ENCODE data around the gene PTPRM. TPM values are rescaled to one million over a fixed set of nuclear protein-coding genes. Genes with fewer than 3 reads are reported as not detected.

Gene PTPRM
- total and polyA plus RNA-seq, 5 donors from 2014 or later: 1.1 to 4.6 (median 3.6) TPM

GRCh38 chr18:8065773-8066172, 498.7 kb downstream of the PTPRM start:
- no peaks in the 10 kb centered on the region for H3K4me1 Mint-ChIP-seq
- H3K9me3 Mint-ChIP-seq: peaks cover 0 to 4% (median 2%) of the 10 kb centered on the region in 7 donors
- no peaks in the 10 kb centered on the region for H3K27me3 Mint-ChIP-seq
- Histone ChIP-seq H3K9me3 (ENCODE audit: control insufficient read depth in 2 of 2, low read length in 2 of 2) (no peaks in the 10 kb centered on the region), H3K27me3 (ENCODE audit: control insufficient read depth, insufficient read depth, low read length) (no peaks in the 10 kb centered on the region), H3K36me3 (ENCODE audit: control insufficient read depth, insufficient read depth, low read length) (no peaks in the 10 kb centered on the region), H3K4me3 (ENCODE audit: low read depth, low read length) (no peak overlapping the region), H3K27ac (ENCODE audit: insufficient read depth, low read length, poor library complexity, severe bottlenecking) (no peak overlapping the region), H3K4me1 (ENCODE audit: control insufficient read depth, insufficient read depth, low read length, poor library complexity, severe bottlenecking) (no peaks in the 10 kb centered on the region)
- DNase-seq (no peak), ATAC-seq (ENCODE audit: low read depth in 2 of 2) (no peak)
- no peaks in the 10 kb centered on the region for H3K36me3 Mint-ChIP-seq
- no peak overlapping the region for H3K27ac Mint-ChIP-seq
- no peak overlapping the region for H3K4me3 Mint-ChIP-seq

GRCh38 chr18:8069708-8070107, 502.6 kb downstream of the PTPRM start:
- ATAC-seq (ENCODE audit: low read depth in 2 of 2) (no peak), DNase-seq (no peak)
- Histone ChIP-seq H3K27me3 (ENCODE audit: control insufficient read depth, insufficient read depth, low read length) (no peaks in the 10 kb centered on the region), H3K27ac (ENCODE audit: insufficient read depth, low read length, poor library complexity, severe bottlenecking) (no peak overlapping the region), H3K9me3 (ENCODE audit: control insufficient read depth in 2 of 2, low read length in 2 of 2) (no peaks in the 10 kb centered on the region), H3K4me1 (ENCODE audit: control insufficient read depth, insufficient read depth, low read length, poor library complexity, severe bottlenecking) (no peaks in the 10 kb centered on the region), H3K36me3 (ENCODE audit: control insufficient read depth, insufficient read depth, low read length) (no peaks in the 10 kb centered on the region), H3K4me3 (ENCODE audit: low read depth, low read length) (no peak overlapping the region)
- H3K27me3 Mint-ChIP-seq: no peaks in the 10 kb centered on the region
- no peaks in the 10 kb centered on the region for H3K36me3 Mint-ChIP-seq
- no peak overlapping the region for H3K4me3 Mint-ChIP-seq
- H3K9me3 Mint-ChIP-seq: peaks cover 0 to 4% (median 1%) of the 10 kb centered on the region in 7 donors
- H3K4me1 Mint-ChIP-seq: no peaks in the 10 kb centered on the region
- no peak overlapping the region for H3K27ac Mint-ChIP-seq

GRCh38 chr18:8073167-8073566, 506.1 kb downstream of the PTPRM start:
- Mint-ChIP-seq H3K27ac (no peak overlapping the region), H3K4me3 (no peak overlapping the region), H3K36me3 (no peaks in the 10 kb centered on the region), H3K9me3 (peaks cover 0 to 4% (median 0%) of the 10 kb centered on the region in 7 donors), H3K4me1 (no peaks in the 10 kb centered on the region), H3K27me3 (no peaks in the 10 kb centered on the region)
- Histone ChIP-seq H3K36me3 (ENCODE audit: control insufficient read depth, insufficient read depth, low read length) (no peaks in the 10 kb centered on the region), H3K4me1 (ENCODE audit: control insufficient read depth, insufficient read depth, low read length, poor library complexity, severe bottlenecking) (no peaks in the 10 kb centered on the region), H3K9me3 (ENCODE audit: control insufficient read depth in 2 of 2, low read length in 2 of 2) (no peaks in the 10 kb centered on the region), H3K4me3 (ENCODE audit: low read depth, low read length) (no peak overlapping the region), H3K27me3 (ENCODE audit: control insufficient read depth, insufficient read depth, low read length) (no peaks in the 10 kb centered on the region), H3K27ac (ENCODE audit: insufficient read depth, low read length, poor library complexity, severe bottlenecking) (no peak overlapping the region)
- ATAC-seq (ENCODE audit: low read depth in 2 of 2) (no peak), DNase-seq (no peak)

- Mint-ChIP-seq H3K9me3 (peaks cover 0 to 3% (median 0%) of the 10 kb centered on the region in 7 donors), H3K4me1 (no peaks in the 10 kb centered on the region), H3K27me3 (no peaks in the 10 kb centered on the region), H3K4me3 (no peak overlapping the region), H3K27ac (no peak overlapping the region), H3K36me3 (no peaks in the 10 kb centered on the region)
- Histone ChIP-seq H3K27me3 (ENCODE audit: control insufficient read depth, insufficient read depth, low read length) (no peaks in the 10 kb centered on the region), H3K4me3 (ENCODE audit: low read depth, low read length) (no peak overlapping the region), H3K27ac (ENCODE audit: insufficient read depth, low read length, poor library complexity, severe bottlenecking) (no peak overlapping the region), H3K9me3 (ENCODE audit: control insufficient read depth in 2 of 2, low read length in 2 of 2) (no peaks in the 10 kb centered on the region), H3K36me3 (ENCODE audit: control insufficient read depth, insufficient read depth, low read length) (no peaks in the 10 kb centered on the region), H3K4me1 (ENCODE audit: control insufficient read depth, insufficient read depth, low read length, poor library complexity, severe bottlenecking) (no peaks in the 10 kb centered on the region)
- ATAC-seq (ENCODE audit: low read depth in 2 of 2) (no peak), DNase-seq (no peak)
These were observed 513.0 kb downstream of the PTPRM start for GRCh38 chr18:8080092-8080491.

- ATAC-seq (ENCODE audit: low read depth in 2 of 2): no peak
- Histone ChIP-seq H3K4me3 (ENCODE audit: low read depth, low read length) (no peak overlapping the region), H3K36me3 (ENCODE audit: control insufficient read depth, insufficient read depth, low read length) (no peaks in the 10 kb centered on the region), H3K27ac (ENCODE audit: insufficient read depth, low read length, poor library complexity, severe bottlenecking) (no peak overlapping the region), H3K27me3 (ENCODE audit: control insufficient read depth, insufficient read depth, low read length) (no peaks in the 10 kb centered on the region), H3K4me1 (ENCODE audit: control insufficient read depth, insufficient read depth, low read length, poor library complexity, severe bottlenecking) (no peaks in the 10 kb centered on the region), H3K9me3 (ENCODE audit: control insufficient read depth in 2 of 2, low read length in 2 of 2) (no peaks in the 10 kb centered on the region)
- Mint-ChIP-seq H3K9me3 (peaks cover 0 to 3% (median 0%) of the 10 kb centered on the region in 7 donors), H3K4me3 (no peak overlapping the region), H3K4me1 (no peaks in the 10 kb centered on the region), H3K36me3 (no peaks in the 10 kb centered on the region), H3K27me3 (no peaks in the 10 kb centered on the region), H3K27ac (no peak overlapping the region)
- no peak for DNase-seq
These were observed 514.2 kb downstream of the PTPRM start for GRCh38 chr18:8081267-8081666.

GRCh38 chr18:8081872-8082553, 514.9 kb downstream of the PTPRM start:
- Histone ChIP-seq H3K27me3 (ENCODE audit: control insufficient read depth, insufficient read depth, low read length) (no peaks in the 10 kb centered on the region), H3K36me3 (ENCODE audit: control insufficient read depth, insufficient read depth, low read length) (no peaks in the 10 kb centered on the region), H3K9me3 (ENCODE audit: control insufficient read depth in 2 of 2, low read length in 2 of 2) (no peaks in the 10 kb centered on the region), H3K4me1 (ENCODE audit: control insufficient read depth, insufficient read depth, low read length, poor library complexity, severe bottlenecking) (no peaks in the 10 kb centered on the region), H3K4me3 (ENCODE audit: low read depth, low read length) (no peak overlapping the region), H3K27ac (ENCODE audit: insufficient read depth, low read length, poor library complexity, severe bottlenecking) (no peak overlapping the region)
- no peaks in the 10 kb centered on the region for H3K27me3 Mint-ChIP-seq
- H3K4me3 Mint-ChIP-seq: no peak overlapping the region
- H3K27ac Mint-ChIP-seq: no peak overlapping the region
- no peaks in the 10 kb centered on the region for H3K4me1 Mint-ChIP-seq
- H3K36me3 Mint-ChIP-seq: no peaks in the 10 kb centered on the region
- DNase-seq (no peak), ATAC-seq (ENCODE audit: low read depth in 2 of 2) (no peak)
- H3K9me3 Mint-ChIP-seq: peaks cover 0 to 3% (median 0%) of the 10 kb centered on the region in 7 donors

GRCh38 chr18:8084160-8084559, 517.0 kb downstream of the PTPRM start:
- Mint-ChIP-seq H3K9me3 (peaks cover 0 to 7% (median 0%) of the 10 kb centered on the region in 7 donors), H3K4me1 (no peaks in the 10 kb centered on the region), H3K27me3 (no peaks in the 10 kb centered on the region), H3K27ac (no peak overlapping the region), H3K36me3 (no peaks in the 10 kb centered on the region), H3K4me3 (no peak overlapping the region)
- Histone ChIP-seq H3K4me3 (ENCODE audit: low read depth, low read length) (no peak overlapping the region), H3K27me3 (ENCODE audit: control insufficient read depth, insufficient read depth, low read length) (no peaks in the 10 kb centered on the region), H3K36me3 (ENCODE audit: control insufficient read depth, insufficient read depth, low read length) (no peaks in the 10 kb centered on the region), H3K9me3 (ENCODE audit: control insufficient read depth in 2 of 2, low read length in 2 of 2) (no peaks in the 10 kb centered on the region), H3K27ac (ENCODE audit: insufficient read depth, low read length, poor library complexity, severe bottlenecking) (no peak overlapping the region), H3K4me1 (ENCODE audit: control insufficient read depth, insufficient read depth, low read length, poor library complexity, severe bottlenecking) (no peaks in the 10 kb centered on the region)
- ATAC-seq (ENCODE audit: low read depth in 2 of 2) (no peak), DNase-seq (peak in 1 of 3 donors; percentile 2)

GRCh38 chr18:8088626-8089025, 521.5 kb downstream of the PTPRM start:
- Histone ChIP-seq H3K36me3 (ENCODE audit: control insufficient read depth, insufficient read depth, low read length) (no peaks in the 10 kb centered on the region), H3K27ac (ENCODE audit: insufficient read depth, low read length, poor library complexity, severe bottlenecking) (no peak overlapping the region), H3K4me3 (ENCODE audit: low read depth, low read length) (no peak overlapping the region), H3K4me1 (ENCODE audit: control insufficient read depth, insufficient read depth, low read length, poor library complexity, severe bottlenecking) (no peaks in the 10 kb centered on the region), H3K9me3 (ENCODE audit: control insufficient read depth in 2 of 2, low read length in 2 of 2) (no peaks in the 10 kb centered on the region), H3K27me3 (ENCODE audit: control insufficient read depth, insufficient read depth, low read length) (no peaks in the 10 kb centered on the region)
- Mint-ChIP-seq H3K4me3 (no peak overlapping the region), H3K36me3 (no peaks in the 10 kb centered on the region), H3K27ac (no peak overlapping the region), H3K9me3 (peaks cover 0 to 4% (median 0%) of the 10 kb centered on the region in 7 donors), H3K4me1 (no peaks in the 10 kb centered on the region), H3K27me3 (no peaks in the 10 kb centered on the region)
- ATAC-seq (ENCODE audit: low read depth in 2 of 2): no peak
- DNase-seq: no peak
